CD14-positive monocyte (primary cell): ENCODE data around the gene ZNF511. TPM values are rescaled to one million over a fixed set of nuclear protein-coding genes. Genes with fewer than 3 reads are reported as not detected.
A peak's percentile ranks its signal among the peaks of the same experiment; 100 is the strongest.

ENCODE experiments used
- DNase-seq, 3 donors: peaks; one replicate each; pipeline ENCODE4 v3.0.0-alpha.2; 2011 to 2022
- H2AFZ ChIP-seq: 2 replicates; pipeline ENCODE4 v1.6.0; 2012; ENCODE audit warnings: mild to moderate bottlenecking, low read depth, low read length, inconsistent platforms; ENCODE audit not compliant: insufficient read depth, poor library complexity, severe bottlenecking
- H3K27ac ChIP-seq, 2 donors: 1 replicate in 1 of 2; 2 replicates in 1 of 2; pipeline ENCODE4 v1.5.1; 2012 to 2013; ENCODE audit warnings: low read length in 2 of 2, control low read depth in 1 of 2, inconsistent platforms in 1 of 2, low read depth in 1 of 2, mild to moderate bottlenecking in 1 of 2
- H3K27me3 ChIP-seq, 2 donors: one replicate each; pipeline versions ENCODE4 v1.6.0 to v1.6.1; 2011 to 2013; ENCODE audit warnings: low read length in 2 of 2; ENCODE audit not compliant: control insufficient read depth in 2 of 2, insufficient read depth in 2 of 2
- H3K36me3 ChIP-seq, 2 donors: replicated peaks in 1 of 2; 1 replicate in 1 of 2; 2 replicates in 1 of 2; pipeline versions ENCODE4 v1.5.1 to v1.6.1; 2012 to 2013; ENCODE audit warnings: low read length in 2 of 2, control low read depth in 1 of 2, inconsistent platforms in 1 of 2, mild to moderate bottlenecking in 1 of 2; ENCODE audit not compliant: insufficient read depth in 2 of 2, control insufficient read depth in 1 of 2
- H3K4me1 ChIP-seq, 2 donors: 1 replicate in 1 of 2; 2 replicates in 1 of 2; pipeline versions ENCODE4 v1.5.1 to v1.6.1; 2012 to 2013; ENCODE audit warnings: low read length in 2 of 2, control low read depth in 1 of 2, inconsistent platforms in 1 of 2, mild to moderate bottlenecking in 1 of 2, moderate library complexity in 1 of 2; ENCODE audit not compliant: insufficient read depth in 2 of 2, control insufficient read depth in 1 of 2
- H3K4me2 ChIP-seq: replicated peaks from 2 replicates; pipeline ENCODE3; 2012; ENCODE audit warnings: low read length, moderate library complexity, mild to moderate bottlenecking; ENCODE audit not compliant: poor library complexity, severe bottlenecking; ENCODE audit errors: extremely low read depth
- H3K4me3 ChIP-seq, 3 experiments: fragments of 200-600 bp in 1 of 3; sonication (generic) in 1 of 3; replicated peaks in 1 of 3; 1 replicate in 2 of 3; 2 replicates in 1 of 3; pipeline ENCODE4 v1.5.1; 2011 to 2013; ENCODE audit warnings: low read length in 3 of 3, mild to moderate bottlenecking in 3 of 3, control low read depth in 2 of 3, low read depth in 2 of 3, inconsistent platforms in 1 of 3, moderate library complexity in 1 of 3
- H3K79me2 ChIP-seq: 2 replicates; pipeline ENCODE4 v1.6.0; 2012; ENCODE audit warnings: mild to moderate bottlenecking, control low read depth, inconsistent platforms, low read length, moderate library complexity; ENCODE audit not compliant: insufficient read depth
- H3K9ac ChIP-seq: 2 replicates; pipeline ENCODE4 v1.6.0; 2017; ENCODE audit warnings: low read length, mild to moderate bottlenecking; ENCODE audit not compliant: insufficient read depth, poor library complexity, severe bottlenecking
- H3K9me3 ChIP-seq, 2 donors: replicated peaks in 1 of 2; 1 replicate in 1 of 2; 2 replicates in 1 of 2; pipeline versions ENCODE4 v1.5.1 to v1.6.1; 2012 to 2013; ENCODE audit warnings: low read length in 2 of 2, control low read depth in 1 of 2; ENCODE audit not compliant: control insufficient read depth in 1 of 2, insufficient read depth in 1 of 2
- H4K20me1 ChIP-seq: 2 replicates; pipeline ENCODE4 v1.6.0; 2012; ENCODE audit warnings: mild to moderate bottlenecking, low read length, control low read depth, moderate library complexity; ENCODE audit not compliant: insufficient read depth
- H3K27ac Mint-ChIP-seq, 7 donors: one replicate each; pipeline ENCODE4 v1.8.0; 2020; ENCODE audit warnings: mild to moderate bottlenecking in 7 of 7, mixed read lengths in 7 of 7, moderate library complexity in 6 of 7, inconsistent platforms in 2 of 7
- H3K27me3 Mint-ChIP-seq, 3 donors: one replicate each; pipeline ENCODE4 v1.8.0; 2021 to 2022; ENCODE audit warnings: low read depth in 3 of 3, mild to moderate bottlenecking in 3 of 3, mixed read lengths in 3 of 3, moderate library complexity in 3 of 3, inconsistent platforms in 1 of 3
- H3K36me3 Mint-ChIP-seq, 2 donors: one replicate each; pipeline ENCODE4 v1.8.0; 2020; ENCODE audit warnings: mixed read lengths in 2 of 2, inconsistent platforms in 1 of 2, mild to moderate bottlenecking in 1 of 2
- H3K4me1 Mint-ChIP-seq: one replicate; pipeline ENCODE4 v1.8.0; 2020; ENCODE audit warnings: mild to moderate bottlenecking, mixed read lengths
- H3K4me3 Mint-ChIP-seq, 2 donors: one replicate each; pipeline ENCODE4 v1.8.0; 2020; ENCODE audit warnings: mild to moderate bottlenecking in 2 of 2, mixed read lengths in 2 of 2, moderate library complexity in 1 of 2
- H3K9me3 Mint-ChIP-seq, 7 donors: one replicate each; pipeline ENCODE4 v1.8.0; 2020 to 2022; ENCODE audit warnings: mixed read lengths in 7 of 7, mild to moderate bottlenecking in 6 of 7, moderate library complexity in 6 of 7, inconsistent platforms in 2 of 7
- CTCF ChIP-seq: fragments of 200-600 bp; IDR thresholded peaks from one replicate; pipeline ENCODE4 v1.8.0; 2022; ENCODE audit warnings: antibody characterized with exemption, mild to moderate bottlenecking
- WGBS: methylation state at CpG from one replicate; pipeline ENCODE4 v1.1.5; 2013; ENCODE audit warnings: missing lambda C conversion rate; ENCODE audit not compliant: insufficient coverage; 5-methylcytosine and 5-hydroxymethylcytosine counted together
- intact Hi-C, 2 donors: fragments of 100-400 bp; cut with micrococcal nuclease; formaldehyde crosslinking; loops; one replicate each; pipeline versions ENCODE4 v1.15.0 to v1.15.1; 2023
- polyA plus RNA-seq, 3 donors: library from polyadenylated mRNA; depleted of rRNA in 1 of 3; unstranded in 2 of 3; stranded (reverse) in 1 of 3; fragments of 300-500 nt in 2 of 3; fragments of >200 nt in 1 of 3; fragmentation: Illumina TruSeq in 2 of 3; gene quantifications; 1 replicate in 2 of 3; 2 replicates in 1 of 3; pipeline ENCODE4 v1.2.3, GENCODE V29; 2012 to 2021

Gene ZNF511
- polyA plus RNA-seq, 3 donors: 30.3 to 118 (median 84.7) TPM

- Histone ChIP-seq H3K4me1 (peaks cover 1 to 13% of the 10 kb centered on the region in 2 donors), H3K4me3 (no peak overlapping the region), H3K9me3 (peaks cover 8 to 22% of the 10 kb centered on the region in 2 donors), H3K27ac (no peak overlapping the region), H3K79me2 (no peaks in the 10 kb centered on the region), H3K36me3 (no peaks in the 10 kb centered on the region), H3K9ac (no peak overlapping the region), H3K4me2 (peak overlapping the region; percentile 39), H3K27me3 (peaks cover 24 to 55% of the 10 kb centered on the region in 2 donors), H2AFZ (no peak overlapping the region), H4K20me1 (no peaks in the 10 kb centered on the region)
- intact Hi-C loops: loop anchor here (5.0 to 10.0 kb wide), 4 partner anchors 180 to 360 kb away; partner anchors contain the start of gene CYP2E1 (in 1 of the 2)
- Mint-ChIP-seq H3K36me3 (no peaks in the 10 kb centered on the region), H3K4me1 (peaks cover 2% of the 10 kb centered on the region), H3K27me3 (peaks cover 48 to 72% (median 59%) of the 10 kb centered on the region in 3 donors), H3K9me3 (peaks cover 0 to 26% (median 15%) of the 10 kb centered on the region in 7 donors), H3K27ac (no peak overlapping the region), H3K4me3 (peak overlapping the region in 1 of 2 donors; percentile 81)
- DNase-seq: no peak
- 29% methylated on average over 18 of the region's 20 CpGs for WGBS
- no peak for TF ChIP-seq CTCF
These were observed 16.1 kb downstream of the ZNF511 start for GRCh38 chr10:133324857-133325260.

- H3K27ac Mint-ChIP-seq: no peak overlapping the region
- no peaks in the 10 kb centered on the region for H3K79me2 ChIP-seq
- peak overlapping the region; percentile 39 for H3K4me2 ChIP-seq
- H3K4me1 Mint-ChIP-seq: peaks cover 2% of the 10 kb centered on the region
- peaks cover 26 to 58% of the 10 kb centered on the region in 2 donors for H3K27me3 ChIP-seq
- 2% methylated on average over 74 of the region's 91 CpGs for WGBS
- intact Hi-C loops: loop anchor here (5.0 to 10.0 kb wide), 4 partner anchors 181 to 361 kb away; partner anchors contain the start of gene CYP2E1 (in 1 of the 2)
- H3K9me3 Mint-ChIP-seq: peaks cover 0 to 23% (median 12%) of the 10 kb centered on the region in 7 donors
- peaks cover 8 to 22% of the 10 kb centered on the region in 2 donors for H3K9me3 ChIP-seq
- H3K9ac ChIP-seq: no peak overlapping the region
- no peak for DNase-seq
- H3K4me3 ChIP-seq: no peak overlapping the region
- no peaks in the 10 kb centered on the region for H3K36me3 ChIP-seq
- H3K4me3 Mint-ChIP-seq: peak overlapping the region in 1 of 2 donors; percentile 81
- TF ChIP-seq CTCF: no peak
- no peaks in the 10 kb centered on the region for H3K36me3 Mint-ChIP-seq
- H3K27me3 Mint-ChIP-seq: peaks cover 48 to 76% (median 62%) of the 10 kb centered on the region in 3 donors
- no peaks in the 10 kb centered on the region for H4K20me1 ChIP-seq
- peaks cover 4 to 15% of the 10 kb centered on the region in 2 donors for H3K4me1 ChIP-seq
- no peak overlapping the region for H2AFZ ChIP-seq
- H3K27ac ChIP-seq: no peak overlapping the region
These were observed 16.9 kb downstream of the ZNF511 start for GRCh38 chr10:133325440-133326222.
